NB4 (cell line): ENCODE results near the gene OR5A2.

ENCODE experiments used
- CTCF ChIP-seq: IDR thresholded peaks from one replicate; pipeline ENCODE4 v1.5.1; 2012; ENCODE audit warnings: low read depth, low read length
- POLR2A ChIP-seq: IDR thresholded peaks from 2 replicates; pipeline ENCODE4 v1.6.1; 2011; ENCODE audit warnings: mild to moderate bottlenecking; ENCODE audit not compliant: insufficient read length; ENCODE audit errors: extremely low read depth
- TF ChIP-seq, protein P1 (sequence below): IDR thresholded peaks from 2 replicates; pipeline ENCODE4 v1.6.1; 2011; ENCODE audit warnings: low read depth, low read length

DNA sequence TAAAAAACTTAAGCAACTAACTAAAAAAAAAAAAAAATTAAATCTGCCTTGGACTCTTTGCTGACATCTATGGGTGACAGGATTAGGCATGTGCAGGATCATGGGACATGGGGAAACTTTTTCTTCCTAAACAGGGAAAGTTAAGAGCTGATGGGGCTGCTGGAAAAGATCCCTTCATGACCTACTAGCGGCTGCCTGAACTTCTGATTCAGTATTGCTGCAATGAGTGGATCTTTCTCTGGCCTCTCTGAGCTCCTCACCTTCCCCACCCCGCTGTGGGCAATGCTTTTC, 25.0 kb downstream of the OR5A2 start:
- TF ChIP-seq CTCF (no peak), POLR2A (no peak)
- TF ChIP-seq, protein P1, sequence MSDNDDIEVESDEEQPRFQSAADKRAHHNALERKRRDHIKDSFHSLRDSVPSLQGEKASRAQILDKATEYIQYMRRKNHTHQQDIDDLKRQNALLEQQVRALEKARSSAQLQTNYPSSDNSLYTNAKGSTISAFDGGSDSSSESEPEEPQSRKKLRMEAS: no peak
